SU-DHL-6 (cell line): Measurements from ENCODE around the gene NELL1.

Experiments
- H2AFZ ChIP-seq: fragments of 200-600 bp; sonication (generic); 2 replicates; pipeline ENCODE4 v1.6.1; 2014; ENCODE audit warnings: low read depth, mild to moderate bottlenecking, moderate library complexity, mixed read lengths, antibody characterized with exemption, low read length; ENCODE audit not compliant: severe bottlenecking
- H3F3A ChIP-seq: fragments of 200-600 bp; shearing (Covaris generic); 2 replicates; pipeline ENCODE4 v1.6.0; 2016; ENCODE audit warnings: antibody characterized with exemption, mild to moderate bottlenecking; ENCODE audit not compliant: insufficient read depth
- H3K27ac ChIP-seq: fragments of 200-600 bp; sonication (generic); 2 replicates; pipeline ENCODE4 v1.5.1; 2016; ENCODE audit warnings: low read depth, mild to moderate bottlenecking, low read length, moderate library complexity, mixed read lengths
- H3K27me3 ChIP-seq: fragments of 200-600 bp; sonication (generic), shearing (Covaris generic); 2 replicates; pipeline ENCODE4 v1.6.0; 2014; ENCODE audit warnings: mild to moderate bottlenecking, low read length
- H3K36me3 ChIP-seq: fragments of 200-600 bp; sonication (generic); 2 replicates; pipeline ENCODE4 v1.6.1; 2014; ENCODE audit warnings: mild to moderate bottlenecking, low read length, mixed read lengths
- H3K4me2 ChIP-seq: fragments of 300-600, 200-600 bp; shearing (Covaris generic), sonication (generic); 2 replicates; pipeline ENCODE4 v1.6.0; 2014; ENCODE audit warnings: low read length, low read depth, mild to moderate bottlenecking; ENCODE audit not compliant: poor library complexity, severe bottlenecking
- H3K4me3 ChIP-seq: fragments of 200-600 bp; sonication (generic); 2 replicates; pipeline ENCODE4 v1.5.1; 2014; ENCODE audit warnings: antibody characterized with exemption, low read length, mild to moderate bottlenecking, mixed read lengths; ENCODE audit not compliant: insufficient read depth, poor library complexity, severe bottlenecking
- H3K79me2 ChIP-seq: fragments of 200-600 bp; sonication (generic); 2 replicates; pipeline ENCODE4 v1.6.1; 2014; ENCODE audit warnings: mild to moderate bottlenecking, low read length, moderate library complexity; ENCODE audit not compliant: insufficient read depth
- H3K9ac ChIP-seq: fragments of 200-600 bp; sonication (generic); 2 replicates; pipeline ENCODE4 v1.7.0; 2014; ENCODE audit warnings: mild to moderate bottlenecking, low read length
- H3K9me2 ChIP-seq: fragments of 200-600 bp; sonication (generic); replicated peaks from 2 replicates; pipeline ENCODE4 v1.6.1; 2014; ENCODE audit warnings: low read length; ENCODE audit not compliant: insufficient read depth
- H3K9me3 ChIP-seq: fragments of 200-600 bp; sonication (generic); 2 replicates; pipeline ENCODE4 v1.6.1; 2014; ENCODE audit warnings: low read length, mixed read lengths; ENCODE audit not compliant: insufficient read depth
- H4K20me1 ChIP-seq: fragments of 200-600 bp; sonication (generic); 2 replicates; pipeline ENCODE4 v1.6.1; 2014; ENCODE audit warnings: low read depth, mild to moderate bottlenecking, antibody characterized with exemption, low read length, moderate library complexity, mixed read lengths
- EZH2phosphoT487 ChIP-seq: fragments of 200-600 bp; sonication (generic), shearing (Covaris generic); conservative IDR thresholded peaks from 2 replicates; pipeline ENCODE4 v1.6.1; 2018; ENCODE audit warnings: mild to moderate bottlenecking, antibody characterized with exemption, low read length, moderate library complexity, mixed read lengths
- TF ChIP-seq, protein P1 (sequence below): fragments of 200-600 bp; sonication (generic); IDR thresholded peaks from one replicate; pipeline ENCODE4 v1.5.1; 2017; ENCODE audit warnings: antibody characterized with exemption, mild to moderate bottlenecking, low read length, moderate library complexity; ENCODE audit not compliant: insufficient read depth, poor library complexity, severe bottlenecking

The NELL1 gene

GRCh38 chr11:21048626-21049025, 379.2 kb downstream of the NELL1 start:
- H3K4me3 ChIP-seq = no peak overlapping the region
- H3K36me3 ChIP-seq = no peaks in the 10 kb centered on the region
- no peak overlapping the region for H2AFZ ChIP-seq
- no peaks in the 10 kb centered on the region for H3K27me3 ChIP-seq
- H3F3A ChIP-seq = no peaks in the 10 kb centered on the region
- H3K9me3 ChIP-seq = no peaks in the 10 kb centered on the region
- no peak overlapping the region for H3K27ac ChIP-seq
- H3K79me2 ChIP-seq = no peaks in the 10 kb centered on the region
- TF ChIP-seq, protein P1, sequence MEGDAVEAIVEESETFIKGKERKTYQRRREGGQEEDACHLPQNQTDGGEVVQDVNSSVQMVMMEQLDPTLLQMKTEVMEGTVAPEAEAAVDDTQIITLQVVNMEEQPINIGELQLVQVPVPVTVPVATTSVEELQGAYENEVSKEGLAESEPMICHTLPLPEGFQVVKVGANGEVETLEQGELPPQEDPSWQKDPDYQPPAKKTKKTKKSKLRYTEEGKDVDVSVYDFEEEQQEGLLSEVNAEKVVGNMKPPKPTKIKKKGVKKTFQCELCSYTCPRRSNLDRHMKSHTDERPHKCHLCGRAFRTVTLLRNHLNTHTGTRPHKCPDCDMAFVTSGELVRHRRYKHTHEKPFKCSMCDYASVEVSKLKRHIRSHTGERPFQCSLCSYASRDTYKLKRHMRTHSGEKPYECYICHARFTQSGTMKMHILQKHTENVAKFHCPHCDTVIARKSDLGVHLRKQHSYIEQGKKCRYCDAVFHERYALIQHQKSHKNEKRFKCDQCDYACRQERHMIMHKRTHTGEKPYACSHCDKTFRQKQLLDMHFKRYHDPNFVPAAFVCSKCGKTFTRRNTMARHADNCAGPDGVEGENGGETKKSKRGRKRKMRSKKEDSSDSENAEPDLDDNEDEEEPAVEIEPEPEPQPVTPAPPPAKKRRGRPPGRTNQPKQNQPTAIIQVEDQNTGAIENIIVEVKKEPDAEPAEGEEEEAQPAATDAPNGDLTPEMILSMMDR = no peak
- TF ChIP-seq EZH2phosphoT487 = no peak
- H4K20me1 ChIP-seq = no peaks in the 10 kb centered on the region
- H3K9me2 ChIP-seq = no peaks in the 10 kb centered on the region
- no peak overlapping the region for H3K4me2 ChIP-seq
- no peak overlapping the region for H3K9ac ChIP-seq

GRCh38 chr11:21053466-21053865, 384.1 kb downstream of the NELL1 start:
- H3K27ac ChIP-seq = no peak overlapping the region
- no peaks in the 10 kb centered on the region for H3K36me3 ChIP-seq
- no peaks in the 10 kb centered on the region for H3K79me2 ChIP-seq
- no peak overlapping the region for H3K9ac ChIP-seq
- 0 out of 2 replicates have a peak, but pooled peaks cover 3% of the 10 kb centered on the region for H3K9me2 ChIP-seq
- no peak overlapping the region for H3K4me2 ChIP-seq
- no peaks in the 10 kb centered on the region for H3F3A ChIP-seq
- no peaks in the 10 kb centered on the region for H4K20me1 ChIP-seq
- H3K9me3 ChIP-seq = no peaks in the 10 kb centered on the region
- TF ChIP-seq, protein P1 = no peak
- H3K4me3 ChIP-seq = no peak overlapping the region
- H2AFZ ChIP-seq = no peak overlapping the region
- no peaks in the 10 kb centered on the region for H3K27me3 ChIP-seq

DNA sequence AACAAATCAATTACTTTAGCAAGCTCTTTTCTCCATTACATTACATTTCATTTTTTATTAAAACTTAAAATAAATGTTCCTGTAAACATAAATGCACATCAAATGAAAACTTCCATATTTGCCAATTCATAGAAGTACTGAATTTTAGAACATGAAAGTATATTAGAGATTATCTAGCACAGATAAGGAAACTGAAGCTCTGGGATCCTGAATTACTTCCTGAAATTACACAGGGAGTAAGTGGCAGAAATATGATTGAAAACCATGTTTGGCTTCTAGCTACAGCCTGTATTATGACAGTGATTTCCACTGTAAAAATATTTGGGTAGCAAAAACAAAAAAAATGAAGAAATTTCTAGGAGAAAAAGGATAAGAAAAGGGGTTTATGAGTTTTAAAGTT, 387.3 kb downstream of the NELL1 start:
- TF ChIP-seq, protein P1 = no peak
- no peak for TF ChIP-seq EZH2phosphoT487
- no peaks in the 10 kb centered on the region for H3K27me3 ChIP-seq

More for the DNA sequence above, 387.3 kb downstream of the NELL1 start:
- Histone ChIP-seq H3K27ac (no peak overlapping the region), H4K20me1 (no peaks in the 10 kb centered on the region), H3K36me3 (no peaks in the 10 kb centered on the region), H3K9ac (no peak overlapping the region), H3F3A (no peaks in the 10 kb centered on the region), H3K4me3 (no peak overlapping the region), H3K79me2 (no peaks in the 10 kb centered on the region), H3K9me2 (0 out of 2 replicates have a peak, but pooled peaks cover 3% of the 10 kb centered on the region), H3K4me2 (no peak overlapping the region), H3K9me3 (no peaks in the 10 kb centered on the region), H2AFZ (no peak overlapping the region)
